Measurements from ENCODE around the gene VOPP1.
"Not testable (repeated sequence)": the region's sequence is repeated elsewhere in the genome, so short reads cannot be mapped to it uniquely, and the experiment has no call there.

VOPP1 gene

GRCh38 chr7:55488216-55488615 is 84.1 kb downstream of the VOPP1 start:
- no peak for DNase-seq (ENCODE audit: low spot score)

DNA sequence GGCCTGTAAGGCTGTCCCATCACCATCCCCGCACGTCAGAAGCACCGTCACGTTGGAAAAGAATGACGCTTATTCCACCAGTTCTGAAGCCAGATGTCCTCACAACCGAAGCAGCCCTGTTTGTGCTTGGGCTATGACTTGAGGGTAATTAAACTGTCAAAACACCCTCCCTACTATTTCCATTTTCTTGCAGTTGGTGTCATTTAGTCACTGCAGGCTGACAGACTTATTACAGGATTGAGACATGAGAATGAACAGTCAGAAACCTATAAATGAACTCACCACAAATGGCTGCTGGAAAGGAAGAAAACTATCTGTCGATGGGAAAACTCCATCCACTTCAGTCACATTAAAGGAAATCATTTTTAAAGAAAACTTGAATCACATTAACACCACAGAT is 85.3 kb downstream of the VOPP1 start:
- DNase-seq (ENCODE audit: low spot score): no peak

GRCh38 chr7:55486192-55486590 is 86.1 kb downstream of the VOPP1 start:
- DNase-seq (ENCODE audit: low spot score): no peak

DNA sequence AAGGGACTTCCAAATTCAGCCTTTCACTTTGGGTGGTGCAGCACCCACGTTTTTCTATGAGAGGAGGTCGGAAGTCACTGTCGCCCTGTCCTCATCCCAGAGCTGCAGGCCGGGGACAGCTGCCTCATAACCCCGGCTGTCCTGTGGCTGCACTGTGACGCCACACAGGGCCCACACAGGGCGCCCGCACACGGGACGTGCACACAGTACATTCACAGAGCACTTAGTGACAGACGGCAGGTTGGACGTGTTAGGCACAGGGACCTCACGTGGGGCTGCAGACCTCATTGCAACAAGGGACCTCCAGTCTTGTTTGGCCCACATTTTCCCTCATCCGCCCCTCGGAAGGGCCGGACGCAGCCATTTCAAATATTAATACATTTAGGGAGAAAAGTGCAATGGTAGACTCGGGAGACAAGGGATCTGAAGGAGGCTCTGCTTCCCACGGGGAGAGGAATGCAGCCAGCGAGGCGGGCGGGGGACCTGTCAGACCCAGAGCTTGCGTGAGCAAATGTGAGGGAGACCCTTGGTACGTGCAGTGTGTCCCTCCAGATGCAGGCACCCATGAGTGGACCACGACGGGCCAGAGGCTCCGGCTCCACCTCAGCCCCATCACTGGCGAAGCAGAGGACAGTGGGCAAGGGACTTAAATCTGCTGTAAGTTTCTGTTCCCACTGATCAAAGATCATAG is 86.7 kb downstream of the VOPP1 start:
- DNase-seq (ENCODE audit: low spot score): peak; percentile 36

GRCh38 chr7:55484834-55485233 is 87.5 kb downstream of the VOPP1 start:
- DNase-seq (ENCODE audit: low spot score): peak; percentile 38

GRCh38 chr7:55484241-55484640 is 88.1 kb downstream of the VOPP1 start:
- peak; percentile 28 for DNase-seq (ENCODE audit: low spot score)

DNA sequence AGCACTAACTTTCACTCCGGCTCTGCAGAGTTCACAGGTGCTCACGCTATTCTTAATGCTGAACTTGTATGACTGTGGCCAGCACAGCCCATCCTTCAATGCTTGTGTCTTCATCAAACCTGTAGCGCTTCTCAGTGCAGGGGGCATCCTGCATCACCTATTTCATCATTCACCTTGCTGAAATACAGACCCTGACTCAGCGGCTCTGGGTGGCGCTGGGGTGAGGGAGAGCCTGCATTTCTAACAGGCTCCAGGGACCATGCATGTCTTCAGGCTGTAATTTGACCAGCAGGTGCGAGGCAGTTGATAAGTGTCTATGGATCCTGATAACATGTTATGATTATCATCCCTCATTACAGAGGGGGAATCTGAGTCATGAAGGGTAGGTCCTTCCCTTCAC is 89.3 kb downstream of the VOPP1 start:
- no peak for DNase-seq (ENCODE audit: low spot score)

DNA sequence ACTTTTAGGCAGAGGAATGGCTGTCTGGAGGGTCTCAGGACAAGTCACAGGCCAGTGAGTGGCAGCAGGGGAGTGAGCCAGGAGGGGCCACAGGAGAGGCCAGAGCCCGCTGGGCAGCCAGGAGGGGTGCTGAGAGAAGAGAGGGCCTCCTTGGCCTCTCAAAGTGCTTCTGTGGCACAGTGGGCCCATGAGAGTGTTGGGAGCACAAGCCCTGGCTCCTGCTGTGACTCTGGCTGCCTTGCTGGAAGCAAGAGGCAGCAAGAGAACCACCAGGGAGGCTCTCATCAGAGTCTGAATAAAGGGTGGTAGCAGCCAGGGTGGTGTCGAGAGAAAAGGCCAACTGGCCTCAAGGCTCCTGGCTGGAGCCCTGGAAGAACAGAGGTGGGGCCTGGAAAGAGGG is 91.1 kb downstream of the VOPP1 start:
- DNase-seq (ENCODE audit: low spot score): peak; percentile 44

GRCh38 chr7:55478700-55479099 is 93.6 kb downstream of the VOPP1 start:
- peak; percentile 31 for DNase-seq (ENCODE audit: low spot score)

DNA sequence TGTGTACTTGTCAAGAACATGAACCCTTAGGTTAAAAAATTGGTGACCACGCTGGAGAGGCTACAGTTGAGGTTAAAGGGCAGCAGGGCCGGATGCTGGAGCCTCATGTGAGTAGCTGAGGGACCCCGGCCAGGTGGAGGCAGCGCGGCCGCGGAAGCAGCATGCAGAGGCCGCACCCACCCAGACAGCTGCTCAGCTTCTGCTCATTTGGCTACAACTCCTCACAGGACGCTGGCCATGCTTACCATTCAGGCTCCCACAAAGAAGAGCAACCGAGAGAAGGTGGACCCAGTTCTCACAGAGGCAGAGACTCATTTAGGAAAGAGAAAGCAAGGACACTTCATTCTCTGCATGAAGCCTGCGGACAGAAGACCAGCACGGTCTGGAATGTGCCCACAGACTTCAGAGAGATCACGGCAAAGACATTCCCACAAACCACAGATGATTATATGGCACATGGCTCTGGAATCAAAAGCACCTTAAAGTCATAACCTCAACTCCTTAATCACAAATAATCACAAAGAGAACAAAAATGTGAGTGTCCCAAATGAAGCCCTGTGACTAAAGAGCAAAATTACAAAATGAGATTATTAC is 94.4 kb downstream of the VOPP1 start:
- peak; percentile 46 for DNase-seq (ENCODE audit: low spot score)

DNA sequence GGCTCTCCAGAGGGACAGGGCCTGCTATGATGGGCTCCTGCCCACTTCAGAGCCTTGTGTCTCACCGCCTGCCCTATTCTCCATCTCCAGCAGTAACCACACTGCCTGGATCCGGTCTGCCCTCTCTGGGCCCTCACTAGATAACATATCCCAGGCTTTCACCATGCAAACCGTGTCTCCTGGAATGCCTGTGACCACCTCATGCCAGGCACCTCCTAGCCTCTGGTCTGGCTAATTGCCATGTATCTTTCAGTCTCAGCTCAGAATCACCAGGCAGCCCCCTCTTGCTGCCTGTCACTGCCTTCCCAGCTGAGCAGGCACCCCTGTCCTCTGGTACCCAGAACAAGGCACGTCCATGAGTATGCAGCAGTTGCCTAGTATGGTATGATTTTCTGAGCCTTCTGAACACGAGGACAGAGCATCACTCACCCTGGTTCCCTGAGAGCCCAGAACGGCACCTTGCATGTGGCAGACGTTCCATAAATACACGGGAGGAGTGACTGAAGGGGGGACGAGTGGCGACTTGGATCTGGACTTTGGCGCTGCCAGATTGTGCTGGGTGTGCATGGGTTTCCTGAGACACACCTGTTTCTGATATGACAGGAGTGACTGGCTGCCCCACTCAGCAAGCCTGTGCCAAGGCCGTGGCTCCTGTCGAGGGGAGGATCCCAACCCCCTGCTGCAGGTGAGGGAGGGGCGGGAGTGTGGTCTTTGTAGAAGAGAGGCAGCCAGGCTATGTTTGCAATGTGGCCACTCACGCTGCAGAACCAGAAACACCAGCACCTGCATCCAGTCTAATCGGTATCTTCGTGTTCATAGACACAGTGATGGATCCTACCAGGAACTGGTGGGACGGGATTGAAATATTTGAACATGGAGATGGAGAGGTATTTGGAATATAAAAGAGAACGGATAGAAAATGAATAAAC is 95.2 kb downstream of the VOPP1 start:
- peak; percentile 28 for DNase-seq (ENCODE audit: low spot score)

GRCh38 chr7:55475855-55476803 is 96.2 kb downstream of the VOPP1 start:
- DNase-seq (ENCODE audit: low spot score): peak; percentile 54

DNA sequence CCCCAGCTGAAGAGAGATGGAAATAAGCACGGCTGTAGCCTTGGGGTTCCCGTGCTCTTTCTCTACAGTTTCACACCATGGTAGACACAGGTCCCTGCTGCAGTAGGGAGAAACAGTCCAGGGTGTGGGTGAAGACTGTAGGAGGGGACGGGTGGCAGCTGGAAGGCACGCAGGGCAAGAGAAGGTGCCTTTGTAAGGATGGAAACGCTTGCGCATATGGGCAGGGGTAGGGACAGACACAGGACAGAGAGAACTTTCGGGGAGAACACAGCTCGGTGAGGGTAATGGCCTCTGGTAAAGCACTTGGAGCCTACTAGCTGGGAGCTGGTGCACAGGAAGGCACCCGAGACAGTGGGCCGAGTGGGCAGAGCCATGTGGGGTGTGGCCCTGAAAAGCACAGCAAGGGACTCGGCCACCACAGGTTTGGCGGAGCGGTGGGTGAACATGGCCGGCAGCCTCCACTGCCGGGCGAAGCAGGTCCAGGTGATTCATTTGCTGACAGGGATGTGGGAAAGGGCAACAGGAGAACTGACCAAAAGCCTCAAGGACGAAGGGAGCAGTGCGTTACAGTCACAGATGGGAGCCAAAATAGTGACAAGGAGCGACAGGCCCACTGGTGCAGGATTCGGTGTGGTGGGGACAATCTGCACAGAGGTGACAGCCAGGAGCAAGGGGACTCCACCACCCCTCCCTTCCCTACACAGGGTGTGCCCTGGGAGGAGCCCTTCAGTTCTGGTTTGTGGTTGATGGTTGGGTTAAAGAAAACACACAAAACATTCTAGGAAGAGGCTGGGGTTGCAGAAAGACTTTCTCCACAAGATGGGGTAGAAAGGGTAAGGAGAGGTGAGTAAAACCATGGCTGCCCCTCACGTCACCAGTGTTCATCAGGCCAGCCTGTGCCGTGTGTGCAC is 97.1 kb downstream of the VOPP1 start:
- DNase-seq (ENCODE audit: low spot score): peak; percentile 50

DNA sequence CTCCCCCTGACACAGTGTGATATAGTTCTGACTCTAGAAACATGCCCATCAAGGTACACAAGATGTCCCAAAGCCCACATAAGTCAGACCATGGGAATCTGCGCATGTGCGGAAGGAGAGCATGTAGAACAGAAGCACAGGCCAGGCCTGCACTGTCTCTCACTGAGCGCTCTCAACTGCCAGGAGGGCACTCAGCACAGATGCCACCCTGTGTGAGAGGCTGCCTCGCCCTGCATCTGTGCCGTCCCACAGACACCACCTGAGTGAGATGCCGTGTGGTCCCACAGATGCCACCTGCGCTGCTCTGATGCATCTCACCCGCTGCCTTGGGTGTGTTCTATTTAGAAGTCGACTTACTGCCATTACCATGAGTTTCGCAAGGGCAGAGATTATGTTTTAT is 98.4 kb downstream of the VOPP1 start:
- peak; percentile 9 for DNase-seq (ENCODE audit: low spot score)

GRCh38 chr7:55472928-55473725 is 99.2 kb downstream of the VOPP1 start:
- peak; percentile 46 for DNase-seq (ENCODE audit: low spot score)

- not testable (repeated sequence) for DNase-seq (ENCODE audit: low spot score)
These were observed 99.9 kb downstream of the VOPP1 start for GRCh38 chr7:55472406-55472805.

GRCh38 chr7:55471594-55471993 is 100.7 kb downstream of the VOPP1 start:
- DNase-seq (ENCODE audit: low spot score): peak; percentile 46

DNA sequence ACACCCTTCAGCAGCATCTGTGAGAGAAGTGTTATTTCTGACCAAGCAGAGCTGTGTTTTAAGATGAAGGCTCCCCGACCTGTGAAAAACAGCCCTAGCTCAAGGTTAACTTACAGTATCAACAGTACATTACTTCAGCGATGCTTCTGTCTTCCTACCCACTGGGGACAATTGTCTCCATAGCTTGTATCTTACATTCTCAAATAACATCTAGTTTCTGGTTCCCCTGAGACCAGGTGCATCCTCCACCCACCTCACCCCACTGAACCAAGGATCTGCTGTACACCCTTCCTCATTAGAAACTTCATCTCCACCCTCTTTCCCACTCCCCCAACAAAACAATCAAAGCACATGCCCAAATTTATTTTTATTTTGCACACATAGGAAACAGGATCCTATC is 102.0 kb downstream of the VOPP1 start:
- DNase-seq (ENCODE audit: low spot score): no peak

DNA sequence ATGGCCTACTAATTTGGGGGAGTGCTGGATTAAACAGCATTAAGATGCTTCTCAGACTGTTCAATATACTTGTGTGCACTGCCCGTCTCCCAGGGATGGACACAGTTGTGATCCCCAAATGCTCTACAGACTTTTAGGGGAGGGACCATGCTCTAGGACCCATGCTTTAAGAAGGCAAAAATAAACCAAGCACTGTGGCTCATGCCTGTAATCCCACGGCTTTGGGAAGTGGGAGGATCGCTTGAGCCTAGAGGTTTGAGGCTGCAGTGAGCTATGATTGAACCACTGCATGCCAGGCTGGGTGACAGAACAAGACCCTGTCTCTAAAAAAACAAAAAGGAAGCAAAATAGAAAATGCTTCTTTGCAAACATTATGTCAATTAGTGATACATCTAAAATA is 102.6 kb downstream of the VOPP1 start:
- DNase-seq (ENCODE audit: low spot score): no peak

- no peak for DNase-seq (ENCODE audit: low spot score)
These were observed 103.0 kb downstream of the VOPP1 start for GRCh38 chr7:55469271-55469681.

Data from left forelimb (tissue), 1 donor.